ENCODE data around the gene NOCT.
"Not testable (repeated sequence)": the region's sequence is repeated elsewhere in the genome, so short reads cannot be mapped to it uniquely, and the experiment has no call there.

The NOCT gene

GRCh38 chr4:139009702-139010101 is 5.9 kb upstream of the NOCT start:
- DNase-seq (ENCODE audit: low read depth), result no peak

GRCh38 chr4:139011225-139011950 is 4.2 kb upstream of the NOCT start:
- no peak for DNase-seq (ENCODE audit: low read depth)

GRCh38 chr4:139014371-139015268 is 961 bp upstream of the NOCT start:
- DNase-seq (ENCODE audit: low read depth), result peak; percentile 87

- peak; percentile 25 for DNase-seq (ENCODE audit: low read depth)
Observed at GRCh38 chr4:139015948-139016471, 429 bp downstream of the NOCT start.

- peak; percentile 45 for DNase-seq (ENCODE audit: low read depth)
Observed at GRCh38 chr4:139017861-139018260, 2.3 kb downstream of the NOCT start.

GRCh38 chr4:139018501-139018900 is 2.9 kb downstream of the NOCT start:
- DNase-seq (ENCODE audit: low read depth), result no peak

- DNase-seq (ENCODE audit: low read depth), result peak; percentile 29
Observed at GRCh38 chr4:139018971-139019758, 3.6 kb downstream of the NOCT start.

GRCh38 chr4:139020384-139020783 is 4.8 kb downstream of the NOCT start:
- no peak for DNase-seq (ENCODE audit: low read depth)

GRCh38 chr4:139021071-139021470 is 5.5 kb downstream of the NOCT start:
- DNase-seq (ENCODE audit: low read depth), result not testable (repeated sequence)

- DNase-seq (ENCODE audit: low read depth), result no peak
Observed at GRCh38 chr4:139022835-139023234, 7.3 kb downstream of the NOCT start.

- DNase-seq (ENCODE audit: low read depth), result no peak
Observed at GRCh38 chr4:139024686-139025085, 9.1 kb downstream of the NOCT start.

- DNase-seq (ENCODE audit: low read depth), result no peak
Observed at GRCh38 chr4:139025841-139026240, 10.3 kb downstream of the NOCT start.

- peak; percentile 55 for DNase-seq (ENCODE audit: low read depth)
Observed at GRCh38 chr4:139027776-139028175, 12.2 kb downstream of the NOCT start.

- DNase-seq (ENCODE audit: low read depth), result no peak
Observed at GRCh38 chr4:139028191-139028661, 12.6 kb downstream of the NOCT start.

- DNase-seq (ENCODE audit: low read depth), result not testable (repeated sequence)
Observed at GRCh38 chr4:139029866-139030363, 14.3 kb downstream of the NOCT start.

GRCh38 chr4:139030614-139031235 is 15.1 kb downstream of the NOCT start:
- peak; percentile 78 for DNase-seq (ENCODE audit: low read depth)

- no peak for DNase-seq (ENCODE audit: low read depth)
Observed at GRCh38 chr4:139035650-139036049, 20.1 kb downstream of the NOCT start.

GRCh38 chr4:139036885-139037284 is 21.3 kb downstream of the NOCT start:
- no peak for DNase-seq (ENCODE audit: low read depth)

GRCh38 chr4:139038874-139039443 is 23.4 kb downstream of the NOCT start:
- no peak for DNase-seq (ENCODE audit: low read depth)

- no peak for DNase-seq (ENCODE audit: low read depth)
Observed at GRCh38 chr4:139042981-139043460, 27.4 kb downstream of the NOCT start.

- DNase-seq (ENCODE audit: low read depth), result no peak
Observed at GRCh38 chr4:139044291-139044690, 28.7 kb downstream of the NOCT start.

All from iris pigment epithelial cell (primary cell).